Type B pancreatic cell (in vitro differentiated cells): ENCODE data around the gene CAGE1. TPM values are rescaled to one million over a fixed set of nuclear protein-coding genes. Genes with fewer than 3 reads are reported as not detected.
"Not testable (repeated sequence)": the region's sequence is repeated elsewhere in the genome, so short reads cannot be mapped to it uniquely, and the experiment has no call there.

ENCODE experiments used
- DNase-seq: peaks from one replicate; pipeline ENCODE4 v3.0.0; 2021; ENCODE audit warnings: mixed read lengths; ENCODE audit not compliant: unreplicated experiment; ENCODE audit errors: extremely low spot score
- H3K27ac Mint-ChIP-seq: 2 replicates; pipeline ENCODE4 v1.8.0; 2021; ENCODE audit warnings: mild to moderate bottlenecking, mixed read lengths
- H3K27me3 Mint-ChIP-seq: 2 replicates; pipeline ENCODE4 v1.8.0; 2021; ENCODE audit warnings: mixed read lengths
- H3K36me3 Mint-ChIP-seq: 2 replicates; pipeline ENCODE4 v1.8.0; 2021; ENCODE audit warnings: mixed read lengths
- H3K4me1 Mint-ChIP-seq: one replicate; pipeline ENCODE4 v1.8.0; 2021; ENCODE audit warnings: mixed read lengths; ENCODE audit not compliant: unreplicated experiment
- H3K4me3 Mint-ChIP-seq: 2 replicates; pipeline ENCODE4 v1.8.0; 2021; ENCODE audit warnings: mild to moderate bottlenecking, mixed read lengths
- H3K9me3 Mint-ChIP-seq: 2 replicates; pipeline ENCODE4 v1.8.0; 2021; ENCODE audit warnings: mixed read lengths
- CTCF ChIP-seq: fragments of 200-600 bp; sonication (generic); conservative IDR thresholded peaks from 2 replicates; pipeline ENCODE4 v1.5.0; 2021; ENCODE audit warnings: antibody characterized with exemption, mild to moderate bottlenecking
- total RNA-seq: library from RNA; stranded (reverse); gene quantifications from 2 replicates; pipeline ENCODE4 v1.2.1, GENCODE V29; 2021; ENCODE audit warnings: low replicate concordance

The CAGE1 gene
- total RNA-seq, 1 donor from 2014 or later: 0.19 TPM

GRCh38 chr6:7317538-7317937 lies 72.0 kb downstream of the CAGE1 start:
- no peaks in the 10 kb centered on the region for H3K27me3 Mint-ChIP-seq
- H3K9me3 Mint-ChIP-seq: no peaks in the 10 kb centered on the region
- H3K4me3 Mint-ChIP-seq: no peak overlapping the region
- no peaks in the 10 kb centered on the region for H3K4me1 Mint-ChIP-seq
- H3K27ac Mint-ChIP-seq: no peak overlapping the region
- no peak for DNase-seq
- H3K36me3 Mint-ChIP-seq: no peaks in the 10 kb centered on the region
- no peak for TF ChIP-seq CTCF

GRCh38 chr6:7316658-7317533 lies 72.6 kb downstream of the CAGE1 start:
- TF ChIP-seq CTCF: no peak
- no peaks in the 10 kb centered on the region for H3K27me3 Mint-ChIP-seq
- no peak overlapping the region for H3K27ac Mint-ChIP-seq
- H3K4me1 Mint-ChIP-seq: no peaks in the 10 kb centered on the region
- no peaks in the 10 kb centered on the region for H3K9me3 Mint-ChIP-seq
- H3K4me3 Mint-ChIP-seq: no peak overlapping the region
- no peaks in the 10 kb centered on the region for H3K36me3 Mint-ChIP-seq
- DNase-seq: peak; percentile 61

GRCh38 chr6:7315948-7316365 lies 73.6 kb downstream of the CAGE1 start:
- Mint-ChIP-seq H3K4me1 (peaks cover 5% of the 10 kb centered on the region), H3K27ac (no peak overlapping the region), H3K36me3 (no peaks in the 10 kb centered on the region), H3K27me3 (no peaks in the 10 kb centered on the region), H3K4me3 (no peak overlapping the region), H3K9me3 (no peaks in the 10 kb centered on the region)
- DNase-seq: no peak
- no peak for TF ChIP-seq CTCF

GRCh38 chr6:7315087-7315947 lies 74.2 kb downstream of the CAGE1 start:
- not testable (repeated sequence) for H3K36me3 Mint-ChIP-seq, DNase-seq, H3K27me3 Mint-ChIP-seq

GRCh38 chr6:7314414-7314813 lies 75.1 kb downstream of the CAGE1 start:
- TF ChIP-seq CTCF: no peak
- H3K4me3 Mint-ChIP-seq: peak overlapping the region; percentile 30
- H3K36me3 Mint-ChIP-seq: peaks cover 6% of the 10 kb centered on the region
- H3K27me3 Mint-ChIP-seq: no peaks in the 10 kb centered on the region
- DNase-seq: no peak
- no peaks in the 10 kb centered on the region for H3K9me3 Mint-ChIP-seq
- peak overlapping the region; percentile 29 for H3K27ac Mint-ChIP-seq
- peaks cover 6% of the 10 kb centered on the region for H3K4me1 Mint-ChIP-seq

More at GRCh38 chr6:7315087-7315947, 74.2 kb downstream of the CAGE1 start:
- not testable (repeated sequence) for H3K9me3 Mint-ChIP-seq, H3K4me1 Mint-ChIP-seq, H3K27ac Mint-ChIP-seq
- peak overlapping the region; percentile 14 for H3K4me3 Mint-ChIP-seq
